Hematopoietic multipotent progenitor cell treated with erythropoietin and hydrocortisone succinate and interleukin-3 and kit ligand, for 4 days (in vitro differentiated cells): ENCODE data around the gene TCF25.

Source experiments
- DNase-seq: peaks from one replicate; pipeline ENCODE4 v3.0.0-alpha.2; 2015

The TCF25 gene

DNA sequence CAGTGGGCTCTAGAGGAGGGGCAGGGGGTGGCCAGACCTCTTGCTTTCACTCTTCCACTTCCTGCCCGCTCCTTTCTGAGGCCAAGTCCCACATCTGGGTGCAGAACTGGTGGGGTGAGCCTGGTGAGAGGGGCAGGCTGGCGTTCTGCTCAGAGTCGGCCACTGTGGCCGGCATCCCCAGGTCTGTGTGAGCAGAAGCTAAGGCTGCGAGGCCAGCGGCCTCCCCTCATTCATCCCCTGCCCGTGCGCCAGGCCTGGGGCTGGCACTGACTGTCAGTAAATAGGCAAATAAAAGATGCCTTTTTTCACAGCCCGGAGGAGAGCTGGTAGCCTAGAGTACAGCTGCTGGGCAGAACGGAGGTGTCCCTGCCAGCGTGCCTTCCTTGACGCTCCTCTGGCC, 76.4 kb downstream of the TCF25 start:
- no peak for DNase-seq

DNA sequence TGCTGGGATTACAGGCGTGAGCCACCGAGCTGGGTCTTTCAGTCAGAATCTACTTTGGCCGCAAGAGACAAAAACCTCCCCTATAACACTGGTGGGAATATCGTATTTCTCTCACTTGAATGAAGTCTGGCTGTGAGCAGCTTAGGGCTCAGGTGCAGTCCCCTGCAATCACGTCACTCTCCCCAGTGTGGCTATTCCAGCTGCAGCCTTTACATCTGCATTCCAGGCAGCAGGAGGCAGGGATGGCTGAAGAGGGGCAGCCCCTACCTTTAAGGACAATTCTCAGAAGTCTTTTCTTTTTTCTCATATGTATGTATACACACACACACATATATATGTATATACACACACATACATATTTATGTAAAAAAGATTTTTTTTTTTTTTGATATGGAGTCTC, 78.1 kb downstream of the TCF25 start:
- DNase-seq: no peak

DNA sequence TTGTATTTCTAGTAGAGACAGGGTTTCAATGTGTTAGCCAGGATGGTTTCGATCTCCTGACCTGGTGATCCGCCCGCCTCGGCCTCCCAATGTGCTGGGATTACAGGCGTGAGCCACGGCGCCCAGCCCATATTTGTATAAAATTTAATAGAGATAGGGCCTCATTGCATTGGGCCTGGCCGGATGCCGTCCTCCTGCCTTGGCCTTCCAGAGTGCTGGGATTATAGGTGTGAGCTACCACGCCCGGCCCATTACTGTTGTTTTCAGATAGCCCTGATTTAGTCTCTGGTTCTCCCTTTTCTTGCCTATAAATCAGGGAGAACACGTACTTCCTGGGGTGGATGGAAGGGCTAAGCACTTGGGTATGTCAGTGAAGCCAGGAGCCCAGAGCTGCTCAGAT, 78.7 kb downstream of the TCF25 start:
- no peak for DNase-seq

DNA sequence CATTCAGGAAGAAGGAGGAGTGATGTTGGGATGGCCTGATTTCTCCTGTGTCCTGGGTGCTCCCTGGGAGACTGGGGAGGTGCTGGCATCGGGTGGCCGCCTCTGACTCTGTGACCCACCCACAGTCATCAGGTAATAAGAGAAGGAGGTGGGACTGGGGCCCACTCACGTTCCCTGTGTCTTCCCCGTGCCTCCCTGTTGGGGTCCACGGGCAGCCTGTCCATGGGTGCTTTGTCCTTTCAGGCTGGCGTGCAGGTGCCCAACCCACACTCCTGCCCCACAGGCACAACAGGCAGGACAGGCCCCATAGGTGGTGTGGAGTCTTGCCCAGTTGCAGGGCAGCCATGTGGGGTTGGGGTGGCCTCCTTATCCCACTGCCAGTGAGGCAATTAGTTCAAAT, 79.2 kb downstream of the TCF25 start:
- DNase-seq: no peak

DNA sequence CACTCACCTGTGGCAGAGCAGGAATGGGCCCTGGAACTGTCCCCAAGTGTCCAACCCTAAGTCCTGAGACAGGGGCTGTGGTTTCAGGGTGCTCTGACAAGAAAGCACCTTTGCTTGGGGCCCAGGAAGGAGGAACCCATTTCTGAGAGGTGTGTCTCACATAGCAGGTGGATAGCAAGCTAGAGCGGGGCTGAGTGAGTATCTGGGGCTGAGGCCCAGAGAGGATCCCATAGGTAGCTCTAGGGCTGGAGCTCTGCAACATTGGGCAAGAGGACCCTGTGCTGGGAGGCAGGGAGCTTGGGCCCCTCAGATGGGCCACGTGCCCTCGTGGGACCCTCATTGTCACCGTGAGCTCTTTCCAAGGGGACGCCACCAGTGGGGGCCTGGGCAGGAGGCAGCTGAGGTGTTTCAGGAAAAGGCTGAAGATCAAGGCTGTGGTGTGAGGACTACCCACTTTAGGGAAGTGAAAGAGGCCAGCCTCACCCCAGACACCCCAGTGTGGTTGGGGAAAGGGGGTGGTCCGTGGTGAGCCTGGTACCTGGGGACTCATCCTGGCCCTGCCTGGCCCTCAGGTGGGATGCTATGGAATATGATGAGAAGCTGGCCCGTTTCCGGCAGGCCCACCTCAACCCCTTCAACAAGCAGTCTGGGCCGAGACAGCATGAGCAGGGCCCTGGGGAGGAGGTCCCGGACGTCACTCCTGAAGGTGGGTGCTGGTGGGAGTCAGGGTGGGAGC, 80.4 kb downstream of the TCF25 start:
- DNase-seq: no peak

DNA sequence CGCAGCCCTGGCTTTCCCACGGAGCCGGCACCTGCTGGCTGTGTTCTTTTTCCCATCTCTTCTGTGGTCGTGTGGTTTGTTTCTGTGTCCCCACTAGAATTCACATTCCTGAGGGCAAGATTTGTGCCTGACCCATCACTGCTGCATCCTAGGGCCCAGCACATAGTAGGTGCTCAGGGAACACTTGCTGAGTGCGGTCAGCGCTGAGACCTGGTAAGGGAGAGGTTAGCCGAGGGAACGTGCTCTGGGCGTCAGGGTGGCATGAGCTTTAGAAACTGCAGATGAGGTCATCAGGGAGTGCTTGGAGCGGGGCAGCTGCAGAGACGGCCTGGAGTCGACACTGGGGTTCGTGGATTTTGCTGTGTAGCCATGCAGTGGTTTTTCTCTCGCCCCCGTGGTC, 81.1 kb downstream of the TCF25 start:
- no peak for DNase-seq

DNA sequence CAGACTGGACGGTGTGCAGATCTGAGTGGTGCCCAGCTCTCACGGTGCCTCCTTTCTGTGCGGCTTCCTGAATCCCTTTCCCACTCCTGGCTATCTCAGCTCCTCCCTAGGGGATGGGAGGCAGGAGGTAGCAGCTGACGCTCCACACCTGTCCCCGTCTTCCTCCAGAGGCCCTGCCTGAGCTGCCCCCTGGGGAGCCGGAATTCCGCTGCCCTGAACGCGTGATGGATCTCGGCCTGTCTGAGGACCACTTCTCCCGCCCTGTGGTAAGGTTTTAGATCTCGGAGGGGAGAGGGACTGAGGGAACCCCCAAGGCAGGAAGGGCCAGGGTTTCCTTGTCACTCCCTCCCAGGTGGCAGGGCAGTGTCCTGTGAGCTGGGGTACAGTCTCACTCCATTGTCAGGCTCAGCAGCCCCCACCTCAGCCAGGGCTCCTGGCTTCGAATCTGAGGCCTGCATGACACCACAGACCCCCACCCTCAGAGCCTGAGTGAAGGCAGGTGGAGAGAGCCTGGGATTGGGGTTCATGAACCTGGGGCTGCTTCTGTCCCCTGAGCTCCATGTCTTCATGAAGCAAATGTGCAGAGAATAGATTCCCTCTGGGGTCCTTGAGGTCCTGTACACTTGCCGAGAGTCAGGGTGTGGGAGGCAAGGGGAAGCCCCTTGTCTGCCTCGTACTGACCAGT, 81.8 kb downstream of the TCF25 start:
- DNase-seq: no peak

DNA sequence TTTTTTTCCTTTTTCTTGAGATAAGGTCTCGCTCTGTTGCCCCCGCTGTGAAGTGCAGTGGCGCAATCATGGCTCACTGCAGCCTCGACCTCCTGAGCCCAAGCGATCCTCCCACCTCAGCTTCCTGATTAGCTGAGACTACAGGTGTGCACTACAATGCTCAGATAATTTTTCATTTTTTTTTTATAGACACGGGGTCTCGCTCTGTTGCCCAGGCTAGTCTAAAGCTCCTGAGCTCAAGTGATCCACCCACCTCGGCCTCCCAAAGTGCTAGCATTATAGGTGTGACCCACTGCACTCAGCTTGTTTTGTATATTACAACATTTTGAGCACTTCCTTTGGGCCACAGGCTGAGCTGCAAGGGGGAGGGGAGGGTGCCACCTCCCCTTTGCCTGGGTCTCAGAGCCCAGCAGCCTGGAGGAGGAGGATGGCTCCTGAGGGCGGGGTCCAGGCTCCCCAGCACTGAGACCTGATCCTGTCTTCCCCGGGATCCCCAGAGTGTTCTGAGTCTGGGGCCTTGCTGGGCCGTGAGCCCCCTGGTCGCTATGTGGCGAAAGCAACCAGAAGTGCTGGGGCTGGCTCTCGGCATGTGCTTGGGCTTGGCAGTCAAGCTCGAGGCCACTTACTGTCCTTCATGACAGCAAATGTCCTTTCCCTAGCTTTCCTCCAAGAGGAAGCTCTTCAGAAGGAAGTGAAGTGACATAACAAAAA, 83.3 kb downstream of the TCF25 start:
- DNase-seq: no peak

DNA sequence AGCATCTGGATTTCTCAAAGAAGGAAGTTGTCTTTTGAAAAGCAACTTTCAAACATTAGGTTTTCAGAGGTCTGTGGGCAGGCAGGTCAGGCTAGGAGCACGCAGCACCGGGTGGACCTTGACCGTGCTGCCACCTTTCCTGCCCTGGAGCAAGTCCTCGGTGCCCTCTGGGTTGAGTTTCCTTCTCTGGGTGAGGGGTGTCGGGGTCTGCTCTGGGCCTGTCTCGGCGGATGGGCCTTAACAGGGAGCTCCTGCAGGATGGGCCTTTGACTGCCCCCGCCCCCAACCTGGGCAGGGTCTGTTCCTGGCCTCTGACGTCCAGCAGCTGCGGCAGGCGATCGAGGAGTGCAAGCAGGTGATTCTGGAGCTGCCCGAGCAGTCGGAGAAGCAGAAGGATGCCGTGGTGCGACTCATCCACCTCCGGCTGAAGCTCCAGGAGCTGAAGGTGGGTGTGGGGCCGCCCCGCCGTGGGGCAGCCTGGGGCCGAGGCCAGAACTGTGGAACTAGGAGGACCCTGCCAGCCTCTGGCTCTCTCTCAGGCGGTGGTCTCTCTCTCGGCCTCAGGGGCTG, 83.9 kb downstream of the TCF25 start:
- no peak for DNase-seq

DNA sequence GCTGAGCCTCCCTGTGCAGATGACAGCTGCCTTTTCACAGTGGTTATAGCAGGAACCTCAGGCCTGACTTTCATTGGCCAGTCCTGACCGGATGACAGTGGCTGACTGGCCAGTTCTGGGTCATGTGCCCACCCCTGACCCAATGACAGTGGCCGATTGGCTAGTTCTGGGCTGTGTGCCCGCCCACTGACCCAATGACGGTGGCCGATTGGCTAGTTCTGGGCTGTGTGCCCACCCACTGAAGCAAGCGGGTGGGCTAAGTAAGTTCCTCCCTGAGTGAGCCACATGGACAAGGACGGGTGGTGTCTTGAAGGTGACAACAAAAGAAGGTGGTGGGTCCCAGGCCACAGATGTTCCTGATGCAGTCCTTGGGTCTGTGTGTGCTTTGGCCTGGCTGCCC, 84.7 kb downstream of the TCF25 start:
- peak; percentile 67 for DNase-seq

DNA sequence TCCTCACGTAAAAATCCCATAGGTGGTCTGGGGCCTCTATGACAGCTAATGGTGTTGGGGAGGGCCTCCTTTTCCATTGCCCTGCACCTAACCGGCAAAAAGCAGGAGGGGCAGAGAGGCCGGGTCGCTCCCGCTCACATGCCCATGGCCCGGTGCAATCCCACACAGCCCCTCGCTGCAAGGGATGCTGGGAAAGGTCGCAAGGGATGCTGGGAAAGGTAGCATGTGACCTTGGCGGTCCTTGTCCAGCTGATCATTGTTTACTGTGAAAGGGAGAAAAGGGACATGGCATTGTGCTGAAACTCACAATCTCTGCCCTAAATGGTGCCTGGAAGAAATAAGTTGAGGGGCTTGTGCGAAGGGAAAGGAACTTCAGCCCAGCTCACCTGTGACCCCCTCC, 85.2 kb downstream of the TCF25 start:
- no peak for DNase-seq

DNA sequence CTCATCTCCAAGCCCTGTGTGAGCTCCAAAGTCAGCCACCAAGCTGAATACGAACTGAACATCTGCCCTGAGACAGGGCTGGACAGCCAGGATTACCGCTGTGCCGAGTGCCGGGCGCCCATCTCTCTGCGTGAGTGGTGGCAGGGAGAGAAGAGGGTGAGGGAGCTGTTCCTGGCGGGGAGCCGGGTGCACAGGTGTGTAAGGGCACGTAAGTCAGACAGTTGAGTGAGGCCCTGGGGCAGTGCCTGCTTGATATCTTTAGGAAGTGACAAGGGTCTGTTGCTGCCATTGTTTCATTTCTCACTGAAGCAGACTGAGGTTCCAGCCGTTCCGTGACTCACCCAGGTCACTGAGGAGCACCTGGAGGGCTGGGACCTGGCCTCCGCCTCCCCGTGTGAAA, 87.6 kb downstream of the TCF25 start:
- no peak for DNase-seq
